ENCODE measurements around the gene STK32C.

DNA sequence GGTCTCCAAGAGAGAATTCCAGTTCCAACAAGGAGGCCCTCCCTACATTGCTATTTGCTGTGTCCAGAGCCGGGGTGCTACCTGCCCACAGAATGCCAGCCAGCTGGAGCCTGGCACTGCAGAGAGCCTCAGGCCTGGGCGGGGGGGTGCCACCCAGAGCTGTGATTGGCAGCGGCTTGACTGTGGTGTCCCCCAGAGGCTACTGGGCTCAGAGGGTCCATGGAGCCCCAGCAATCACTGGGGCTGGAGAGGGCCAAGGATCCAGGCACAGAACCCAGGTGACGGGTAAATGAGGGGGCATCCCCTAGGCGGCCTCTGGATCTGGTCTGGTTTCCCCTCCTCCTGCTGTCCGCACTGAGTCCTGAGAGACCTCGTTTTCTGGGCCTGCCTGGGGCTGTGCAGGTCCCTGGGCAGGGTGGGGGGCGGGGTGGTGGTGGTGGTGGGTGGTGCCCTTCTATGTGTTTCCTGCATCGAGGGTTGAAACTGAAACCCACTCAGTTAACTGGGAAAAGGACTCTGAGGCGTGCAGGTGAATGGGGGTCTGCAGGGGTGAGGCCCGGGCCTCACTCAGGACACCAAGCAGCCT lies 108.4 kb downstream of the STK32C start:
- TF ChIP-seq EZH2 (IDR thresholded peaks at IDR 0.05; ENCODE audit: insufficient read depth, poor library complexity, severe bottlenecking): no peak
- no peak for TF ChIP-seq EZH2phosphoT487 (IDR thresholded peaks at IDR 0.05; ENCODE audit: insufficient read depth, low read depth)

All from GM23248 (cell line).